GM12878 (cell line): ENCODE data around the gene C2orf92. TPM values are rescaled to one million over a fixed set of nuclear protein-coding genes. Genes with fewer than 3 reads are reported as not detected.

Source experiments
- BCL3 ChIP-seq: IDR thresholded peaks from 2 replicates; pipeline ENCODE4 v1.6.1; 2011; ENCODE audit warnings: borderline replicate concordance, low read depth, mild to moderate bottlenecking, moderate library complexity, low read length; ENCODE audit not compliant: insufficient read depth, poor library complexity, severe bottlenecking
- CBX3 ChIP-seq: fragments of 200-600 bp; sonication (generic); IDR thresholded peaks from 2 replicates; pipeline ENCODE4 v1.6.1; 2016; ENCODE audit warnings: low read depth, borderline replicate concordance
- CHD4 ChIP-seq: fragments of 200-600 bp; sonication (generic); IDR thresholded peaks from 2 replicates; pipeline ENCODE4 v1.6.1; 2016; ENCODE audit warnings: mild to moderate bottlenecking
- CTCF ChIP-seq, 3 experiments: IDR thresholded peaks in 2 of 3; conservative IDR thresholded peaks in 1 of 3; 2 replicates each; pipeline ENCODE4 v1.5.1; 2011; ENCODE audit warnings: low read depth in 3 of 3, low read length in 3 of 3, mild to moderate bottlenecking in 3 of 3, control low read depth in 2 of 3, moderate library complexity in 2 of 3, inconsistent platforms in 1 of 3, mixed read lengths in 1 of 3; ENCODE audit not compliant: control insufficient read depth in 2 of 3, insufficient read depth in 1 of 3; ENCODE audit errors: extremely low read depth in 1 of 3
- GABPA ChIP-seq: IDR thresholded peaks from 2 replicates; pipeline ENCODE4 v1.6.1; 2014; ENCODE audit warnings: antibody characterized with exemption, low read depth, mild to moderate bottlenecking, inconsistent platforms
- IRF4 ChIP-seq: IDR thresholded peaks from 2 replicates; pipeline ENCODE4 v1.6.1; 2011; ENCODE audit warnings: low read depth, low read length
- MTA3 ChIP-seq: IDR thresholded peaks from 2 replicates; pipeline ENCODE4 v1.6.1; 2012; ENCODE audit warnings: low read length, inconsistent platforms, borderline replicate concordance
- PBX3 ChIP-seq: IDR thresholded peaks from 2 replicates; pipeline ENCODE4 v1.6.1; 2011; ENCODE audit warnings: mild to moderate bottlenecking, low read depth, low read length, moderate library complexity; ENCODE audit not compliant: insufficient replicate concordance
- USF2 ChIP-seq: IDR thresholded peaks from 2 replicates; pipeline ENCODE4 v1.6.1; 2011; ENCODE audit warnings: low read depth, low read length, improper control_type of control experiment, borderline replicate concordance
- polyA plus RNA-seq, 11 experiments: library from polyadenylated mRNA; depleted of rRNA in 4 of 11; unstranded in 6 of 11; stranded (reverse) in 5 of 11; fragments of >200 nt; fragmentation: Nextera tagmentation in 4 of 11; fragmentation: Illumina TruSeq in 1 of 11; extraction: Ambion mirVana in 4 of 11; extraction: Trizol in 1 of 11; gene quantifications; 1 replicate in 1 of 11; 2 replicates in 10 of 11; pipeline versions ENCODE4 v1.2.1 to v1.2.3, GENCODE V29; 2011 to 2016; ENCODE audit warnings: inconsistent platforms in 2 of 11, missing spikeins in 2 of 11, low read depth in 1 of 11
- total RNA-seq, 4 experiments: library from RNA; depleted of rRNA in 3 of 4; stranded (reverse); fragments of >200 nt in 3 of 4; fragmentation: Illumina TruSeq in 1 of 4; extraction: Trizol in 1 of 4; gene quantifications; 2 replicates each; pipeline versions ENCODE4 v1.2.1 to v1.2.3, GENCODE V29; 2013 to 2021

The C2orf92 gene
- total and polyA plus RNA-seq, 10 of the 15 experiments (the other 5 are each of a cell fraction or from before 2014, with no cell fraction given) = 0.40 to 10.1 (median 3.7) TPM

GRCh38 chr2:97678298-97678697 is 8.8 kb downstream of the C2orf92 start (continued):
- no peak for TF ChIP-seq CTCF (IDR thresholded peaks at IDR 0.05 in 2 of 3, conservative IDR thresholded peaks at IDR 0.05 in 1 of 3; ENCODE audit: control insufficient read depth in 2 of 3, extremely low read depth in 1 of 3, insufficient read depth in 1 of 3, low read depth in 3 of 3, low read length in 3 of 3)
- no peak for TF ChIP-seq GABPA
- no peak for TF ChIP-seq USF2
- TF ChIP-seq MTA3 = no peak
- TF ChIP-seq CHD4 = no peak
- no peak for TF ChIP-seq CBX3
- no peak for TF ChIP-seq BCL3
- no peak for TF ChIP-seq PBX3
- TF ChIP-seq IRF4 = no peak
- TF ChIP-seq, all 136 proteins: peak for 0
